ENCODE results near the gene GOLGA6L7. TPM values are rescaled to one million over a fixed set of nuclear protein-coding genes. Genes with fewer than 3 reads are reported as not detected.

The GOLGA6L7 gene
- total and polyA plus RNA-seq, 2 of the 8 experiments (the other 6 are each of a cell fraction or from before 2014, with no cell fraction given), result not detected

GRCh38 chr15:28889346-28889745 is 40.9 kb upstream of the GOLGA6L7 start:
- no peak overlapping the region for H3K27ac ChIP-seq (ENCODE audit: low read depth, low read length)
- no peak overlapping the region for H2BK15ac ChIP-seq (ENCODE audit: low read length)
- no peak overlapping the region for H3K56ac ChIP-seq (replicated peaks; ENCODE audit: insufficient read length, low read depth, low read length)
- POLR2A ChIA-PET (ENCODE audit: partially characterized antibody), result no interaction called here
- H3K18ac ChIP-seq (ENCODE audit: extremely low read depth, low read length), result no peak overlapping the region
- H3K23ac ChIP-seq (ENCODE audit: insufficient read length), result no peak overlapping the region
- TF ChIP-seq JUN (IDR thresholded peaks at IDR 0.05; ENCODE audit: low read depth, low read length) (no peak), NANOG (IDR thresholded peaks at IDR 0.05; ENCODE audit: insufficient read depth, low read depth, low read length, poor library complexity, severe bottlenecking) (no peak), CBX8 (IDR thresholded peaks at IDR 0.05; ENCODE audit: borderline replicate concordance, low read depth, low read length) (no peak), CREB1 (IDR thresholded peaks at IDR 0.05) (no peak), CBX5 (IDR thresholded peaks at IDR 0.05; ENCODE audit: low read depth, low read length) (no peak), RXRA (IDR thresholded peaks at IDR 0.05; ENCODE audit: insufficient read depth, low read depth, low read length) (no peak), BACH1 (IDR thresholded peaks at IDR 0.05; ENCODE audit: low read length) (no peak), CHD2 (IDR thresholded peaks at IDR 0.05; ENCODE audit: low read length) (no peak), TBP (IDR thresholded peaks at IDR 0.05; ENCODE audit: low read depth, low read length) (no peak), CHD1 (IDR thresholded peaks at IDR 0.05; ENCODE audit: low read depth, low read length) (no peak), NRF1 (IDR thresholded peaks at IDR 0.05; ENCODE audit: low read depth, low read length) (no peak), TEAD4 (IDR thresholded peaks at IDR 0.05; ENCODE audit: low read depth, low read length) (no peak), RAD21 (IDR thresholded peaks at IDR 0.05 in 1 of 2, conservative IDR thresholded peaks at IDR 0.05 in 1 of 2; ENCODE audit: low read depth in 2 of 2, low read length in 2 of 2) (no peak), ATF3 (IDR thresholded peaks at IDR 0.05; ENCODE audit: insufficient read depth, low read depth, low read length) (no peak)
- 94% methylated on average over 3 of the region's 3 CpGs; no CpG with 5 or more reads in 1 of the 2 experiments for WGBS, 2 experiments (ENCODE audit: extremely low coverage in 1 of 2, insufficient coverage in 1 of 2, insufficient read length in 1 of 2, insufficient replicate concordance in 2 of 2, low coverage in 1 of 2, low lambda C conversion rate in 2 of 2, missing lambda C conversion rate in 1 of 2)
- no peak overlapping the region for H3K9ac ChIP-seq (replicated peaks in 1 of 4; ENCODE audit: extremely low read depth in 1 of 4, low read depth in 3 of 4, low read length in 3 of 4)
- no peak overlapping the region for H2AK5ac ChIP-seq (ENCODE audit: low read depth, low read length)
- H3K14ac ChIP-seq (ENCODE audit: insufficient read length), result no peak overlapping the region
- H4K91ac ChIP-seq (replicated peaks; ENCODE audit: insufficient read length, low read length), result no peak overlapping the region
- peaks cover 7 to 30% (median 26%) of the 10 kb centered on the region in 4 experiments; a peak in 6 of 7 replicates for H3K27me3 ChIP-seq (replicated peaks in 1 of 4; ENCODE audit: control insufficient read depth in 3 of 4, extremely low read depth in 1 of 4, insufficient read depth in 3 of 4, low read length in 3 of 4)
- no peak overlapping the region for H3K4me2 ChIP-seq (ENCODE audit: insufficient read depth in 1 of 2, low read depth in 2 of 2, low read length in 2 of 2)
- no peak overlapping the region for H2BK120ac ChIP-seq (replicated peaks; ENCODE audit: low read depth, low read length)
- H4K5ac ChIP-seq (ENCODE audit: insufficient read length, low read depth, low read length), result no peak overlapping the region
- no peaks in the 10 kb centered on the region for H3K79me2 ChIP-seq (ENCODE audit: control insufficient read depth in 1 of 2, insufficient read depth in 2 of 2, low read length in 2 of 2)
- H3K4me1 ChIP-seq (replicated peaks in 1 of 4; ENCODE audit: control insufficient read depth in 3 of 4, insufficient read depth in 4 of 4, low read length in 3 of 4), result peaks cover 0 to 8% (median 4%) of the 10 kb centered on the region in 4 experiments; a peak in 4 of 7 replicates
- no peaks in the 10 kb centered on the region; the same call in 1 of the 2 replicates for H3K79me1 ChIP-seq (ENCODE audit: low read depth, low read length)
- H3K23me2 ChIP-seq (ENCODE audit: low read depth, low read length), result peaks cover 3% of the 10 kb centered on the region; the same call in 1 of the 2 replicates
- no peaks in the 10 kb centered on the region for H3K36me3 ChIP-seq (ENCODE audit: control insufficient read depth in 2 of 4, insufficient read depth in 4 of 4, low read length in 3 of 4)
- no peak overlapping the region for H2AFZ ChIP-seq (ENCODE audit: low read length)
- no peak overlapping the region for H3K4me3 ChIP-seq (ENCODE audit: extremely low read depth in 1 of 4, insufficient read depth in 2 of 4, low read depth in 3 of 4, low read length in 4 of 4)
- FAIRE-seq (no peak), DNase-seq (ENCODE audit: low read depth in 1 of 2, low spot score in 2 of 2) (no peak)
- H2BK20ac ChIP-seq (ENCODE audit: low read length), result no peak overlapping the region
- H3K9me3 ChIP-seq (ENCODE audit: insufficient read depth in 2 of 2, low read depth in 1 of 2, low read length in 1 of 2), result no peaks in the 10 kb centered on the region
- no peak overlapping the region for H4K8ac ChIP-seq (ENCODE audit: extremely low read depth, insufficient read depth, low read length)
- CTCF ChIA-PET (ENCODE audit: partially characterized antibody), result interaction anchor here (2.6 kb wide), 1 partner anchor 14 kb away, joined by 20 read pairs; no protein-coding TSS in a partner anchor
- no peaks in the 10 kb centered on the region for H4K20me1 ChIP-seq (replicated peaks in 1 of 2; ENCODE audit: control insufficient read depth in 1 of 2, insufficient read depth in 2 of 2, low read length in 2 of 2)
- H3K4ac ChIP-seq (replicated peaks; ENCODE audit: insufficient read length, low read depth, low read length), result no peak overlapping the region
- no peak overlapping the region for H2BK12ac ChIP-seq (ENCODE audit: low read depth, low read length)
- no peak overlapping the region for H2BK5ac ChIP-seq (ENCODE audit: low read depth, low read length)
